Measurements from ENCODE around the gene PRF1.
"Not testable (repeated sequence)": the region's sequence is repeated elsewhere in the genome, so short reads cannot be mapped to it uniquely, and the experiment has no call there.

PRF1 gene

GRCh38 chr10:70614364-70614763 is 11.8 kb upstream of the PRF1 start:
- not testable (repeated sequence) for H3K4me1 ChIP-seq (ENCODE audit: insufficient read depth, low read length); H3K4me3 ChIP-seq (ENCODE audit: low read length); H3K27me3 ChIP-seq (ENCODE audit: insufficient read depth, low read length); H3K9me3 ChIP-seq (ENCODE audit: low read length); H2AFZ ChIP-seq (ENCODE audit: low read depth, low read length); H3K36me3 ChIP-seq (ENCODE audit: insufficient read depth, low read length)

- Histone ChIP-seq H3K4me1 (ENCODE audit: insufficient read depth, low read length) (no peaks in the 10 kb centered on the region), H2AFZ (ENCODE audit: low read depth, low read length) (no peak overlapping the region), H3K4me3 (ENCODE audit: low read length) (no peak overlapping the region), H3K36me3 (ENCODE audit: insufficient read depth, low read length) (no peaks in the 10 kb centered on the region), H3K27me3 (ENCODE audit: insufficient read depth, low read length) (no peaks in the 10 kb centered on the region), H3K9me3 (ENCODE audit: low read length) (no peaks in the 10 kb centered on the region)
Observed at GRCh38 chr10:70613941-70614340, 11.4 kb upstream of the PRF1 start.

- H3K4me1 ChIP-seq (ENCODE audit: insufficient read depth, low read length), result no peaks in the 10 kb centered on the region
- H3K4me3 ChIP-seq (ENCODE audit: low read length), result no peak overlapping the region
- no peaks in the 10 kb centered on the region for H3K27me3 ChIP-seq (ENCODE audit: insufficient read depth, low read length)
- no peaks in the 10 kb centered on the region for H3K36me3 ChIP-seq (ENCODE audit: insufficient read depth, low read length)
- no peak overlapping the region for H2AFZ ChIP-seq (ENCODE audit: low read depth, low read length)
- H3K9me3 ChIP-seq (ENCODE audit: low read length), result no peaks in the 10 kb centered on the region
Observed at GRCh38 chr10:70607936-70608335, 5.4 kb upstream of the PRF1 start.

DNA sequence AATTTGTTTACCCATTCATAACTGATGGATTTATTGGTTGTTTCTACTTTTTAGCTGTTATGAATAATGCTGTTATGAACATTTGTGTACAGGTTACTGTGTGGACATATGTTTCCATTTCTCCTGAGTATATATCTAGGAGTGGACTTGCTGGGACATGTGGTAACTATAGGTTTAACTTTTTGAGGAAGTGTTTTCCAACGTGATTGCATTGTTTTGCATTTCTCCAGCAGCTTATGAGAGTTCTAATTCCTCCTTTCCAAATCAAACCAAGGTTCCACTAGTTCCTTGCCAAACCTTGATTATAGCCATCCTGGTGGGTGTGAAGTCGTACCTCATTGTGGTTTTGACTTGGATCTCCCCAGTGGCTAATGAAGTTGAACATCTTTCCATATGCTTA is 2.6 kb upstream of the PRF1 start:
- H3K36me3 ChIP-seq (ENCODE audit: insufficient read depth, low read length), result no peaks in the 10 kb centered on the region
- H2AFZ ChIP-seq (ENCODE audit: low read depth, low read length), result no peak overlapping the region
- H3K9me3 ChIP-seq (ENCODE audit: low read length), result no peaks in the 10 kb centered on the region
- H3K27me3 ChIP-seq (ENCODE audit: insufficient read depth, low read length), result no peaks in the 10 kb centered on the region
- no peak overlapping the region for H3K4me3 ChIP-seq (ENCODE audit: low read length)
- H3K4me1 ChIP-seq (ENCODE audit: insufficient read depth, low read length), result no peaks in the 10 kb centered on the region

DNA sequence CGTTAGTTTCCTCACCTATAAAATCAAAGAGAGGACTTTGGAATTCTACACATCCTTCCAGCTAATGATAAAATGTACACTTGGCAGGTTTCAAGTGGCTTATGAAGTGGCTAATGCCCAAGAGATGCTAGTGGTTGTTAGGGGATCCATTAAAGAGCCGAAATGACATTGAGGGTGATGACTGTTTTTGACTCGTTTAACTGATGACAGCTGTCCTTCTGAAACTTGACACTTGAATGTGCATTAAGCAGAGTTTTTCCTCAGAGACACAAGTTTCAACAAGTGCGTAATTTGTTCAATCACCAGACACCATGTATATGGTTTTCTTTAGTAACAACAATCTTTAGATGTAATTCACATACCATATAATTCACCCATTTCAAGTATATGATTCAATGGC is 1.6 kb upstream of the PRF1 start:
- H3K27me3 ChIP-seq (ENCODE audit: insufficient read depth, low read length), result no peaks in the 10 kb centered on the region
- no peak overlapping the region for H3K4me3 ChIP-seq (ENCODE audit: low read length)

DNA sequence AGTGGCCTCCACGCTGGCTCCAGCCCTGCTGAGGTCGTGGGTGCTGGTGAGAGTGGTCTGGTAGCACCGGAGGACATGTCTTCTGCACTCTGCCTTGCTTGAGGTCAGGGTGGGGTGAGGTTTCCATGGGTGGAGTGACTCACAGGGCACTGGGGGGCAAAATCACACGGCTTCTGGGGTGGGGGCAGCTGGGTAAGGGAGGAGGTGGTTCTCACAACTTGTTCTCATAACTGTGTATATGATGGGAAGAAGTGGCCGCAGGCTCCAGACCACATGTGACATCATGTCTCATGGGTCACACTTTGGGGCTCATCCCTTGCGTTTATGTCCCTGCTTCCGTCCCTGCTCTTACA is 884 bp upstream of the PRF1 start:
- no peak overlapping the region for H3K4me3 ChIP-seq (ENCODE audit: low read length)
- no peaks in the 10 kb centered on the region for H3K36me3 ChIP-seq (ENCODE audit: insufficient read depth, low read length)
- no peaks in the 10 kb centered on the region for H3K4me1 ChIP-seq (ENCODE audit: insufficient read depth, low read length)
- no peaks in the 10 kb centered on the region for H3K27me3 ChIP-seq (ENCODE audit: insufficient read depth, low read length)
- no peaks in the 10 kb centered on the region for H3K9me3 ChIP-seq (ENCODE audit: low read length)
- no peak overlapping the region for H2AFZ ChIP-seq (ENCODE audit: low read depth, low read length)

More for the DNA sequence above, 1.6 kb upstream of the PRF1 start:
- no peaks in the 10 kb centered on the region for H3K36me3 ChIP-seq (ENCODE audit: insufficient read depth, low read length)
- no peaks in the 10 kb centered on the region for H3K9me3 ChIP-seq (ENCODE audit: low read length)
- no peaks in the 10 kb centered on the region for H3K4me1 ChIP-seq (ENCODE audit: insufficient read depth, low read length)
- H2AFZ ChIP-seq (ENCODE audit: low read depth, low read length), result no peak overlapping the region

GRCh38 chr10:70601746-70602145 is 795 bp downstream of the PRF1 start:
- Histone ChIP-seq H3K36me3 (ENCODE audit: insufficient read depth, low read length) (no peaks in the 10 kb centered on the region), H3K9me3 (ENCODE audit: low read length) (no peaks in the 10 kb centered on the region), H3K4me1 (ENCODE audit: insufficient read depth, low read length) (no peaks in the 10 kb centered on the region), H2AFZ (ENCODE audit: low read depth, low read length) (no peak overlapping the region), H3K4me3 (ENCODE audit: low read length) (no peak overlapping the region), H3K27me3 (ENCODE audit: insufficient read depth, low read length) (no peaks in the 10 kb centered on the region)

DNA sequence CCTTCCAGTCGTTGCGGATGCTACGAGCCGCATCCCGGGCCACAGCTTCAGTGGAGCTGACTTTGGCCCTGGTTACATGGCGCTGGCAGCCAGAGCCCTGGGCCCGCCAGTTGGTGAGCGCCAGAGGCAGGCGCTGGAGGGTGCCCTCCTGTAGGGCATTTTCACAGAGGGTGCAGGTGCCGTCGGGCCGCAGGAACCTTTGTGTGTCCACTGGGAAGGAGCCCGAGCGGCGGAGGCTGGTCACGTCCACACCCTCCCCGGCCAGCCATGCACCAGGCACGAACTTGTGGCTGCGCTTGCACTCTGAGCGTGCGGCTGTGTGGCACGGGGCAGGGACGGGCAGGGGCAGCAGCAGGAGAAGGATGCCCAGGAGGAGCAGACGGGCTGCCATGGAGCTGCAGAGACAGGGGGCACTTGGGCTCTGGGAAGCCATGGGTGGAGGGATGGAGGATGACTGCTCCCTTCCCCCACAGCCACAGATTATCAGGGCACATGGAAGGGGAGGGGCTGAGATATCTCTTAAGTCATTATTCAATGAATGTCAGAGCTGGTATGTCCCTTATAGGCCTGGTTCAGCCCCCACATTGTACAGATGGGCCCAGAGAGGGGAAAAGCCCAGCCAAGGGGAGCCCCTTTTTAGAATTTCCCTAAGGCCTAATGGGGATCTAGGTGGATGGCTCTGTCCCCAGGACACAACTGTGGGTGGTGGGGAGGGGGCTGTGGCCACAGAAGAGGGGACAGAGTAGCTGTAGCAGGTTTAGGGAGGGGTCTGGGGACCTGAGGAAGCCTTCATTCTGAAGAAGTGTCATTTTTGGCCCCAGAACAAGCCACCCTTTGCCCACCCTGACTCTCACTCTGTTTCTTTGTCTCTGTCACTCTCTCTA is 1.8 kb downstream of the PRF1 start:
- H3K9me3 ChIP-seq (ENCODE audit: low read length), result no peaks in the 10 kb centered on the region

DNA sequence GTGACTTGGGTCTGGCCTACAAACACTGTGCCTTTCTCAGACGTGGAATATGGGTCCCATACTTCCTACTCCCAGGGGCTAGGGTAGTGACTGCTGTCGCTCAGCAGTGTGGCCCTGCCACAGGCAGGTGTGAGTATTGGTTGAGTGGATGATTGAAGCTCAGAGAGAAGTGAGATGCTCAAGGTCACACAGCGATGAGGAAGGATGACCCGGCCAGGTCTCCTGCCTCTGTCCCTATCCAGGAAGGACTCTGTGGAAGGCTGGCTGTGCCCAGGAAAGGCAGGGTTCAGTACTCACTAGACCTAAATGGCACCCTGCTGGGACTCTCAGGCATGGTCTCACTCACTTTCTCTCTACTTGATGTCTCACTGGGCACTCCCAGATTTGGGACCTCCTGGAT is 2.8 kb downstream of the PRF1 start:
- no peaks in the 10 kb centered on the region for H3K36me3 ChIP-seq (ENCODE audit: insufficient read depth, low read length)
- H3K4me1 ChIP-seq (ENCODE audit: insufficient read depth, low read length), result no peaks in the 10 kb centered on the region
- H3K9me3 ChIP-seq (ENCODE audit: low read length), result no peaks in the 10 kb centered on the region
- H2AFZ ChIP-seq (ENCODE audit: low read depth, low read length), result no peak overlapping the region
- H3K4me3 ChIP-seq (ENCODE audit: low read length), result no peak overlapping the region
- peaks cover 2% of the 10 kb centered on the region for H3K27me3 ChIP-seq (ENCODE audit: insufficient read depth, low read length)

More for the DNA sequence above, 1.8 kb downstream of the PRF1 start:
- Histone ChIP-seq H3K27me3 (ENCODE audit: insufficient read depth, low read length) (no peaks in the 10 kb centered on the region), H2AFZ (ENCODE audit: low read depth, low read length) (no peak overlapping the region), H3K4me1 (ENCODE audit: insufficient read depth, low read length) (no peaks in the 10 kb centered on the region), H3K4me3 (ENCODE audit: low read length) (no peak overlapping the region), H3K36me3 (ENCODE audit: insufficient read depth, low read length) (no peaks in the 10 kb centered on the region)

DNA sequence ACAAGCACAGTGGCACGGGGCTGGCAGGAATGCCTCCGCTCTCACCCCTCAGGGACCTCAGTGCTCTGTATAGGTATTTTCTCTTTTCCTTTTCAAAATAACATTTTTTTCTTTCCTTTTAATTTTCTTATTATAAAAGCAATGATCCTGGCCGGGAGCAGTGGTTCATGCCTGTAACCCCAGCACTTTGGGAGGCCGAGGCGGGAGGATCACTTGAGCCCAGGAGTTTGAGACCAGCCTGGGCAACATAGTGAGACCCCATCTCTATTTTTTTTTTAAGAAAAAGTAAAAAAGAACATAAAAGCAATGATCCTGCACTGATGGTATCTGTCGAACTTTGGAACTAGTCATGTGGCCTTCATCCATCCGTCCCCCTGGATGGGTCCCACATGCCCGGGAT is 3.2 kb downstream of the PRF1 start:
- Histone ChIP-seq H3K4me3 (ENCODE audit: low read length) (no peak overlapping the region), H3K36me3 (ENCODE audit: insufficient read depth, low read length) (no peaks in the 10 kb centered on the region), H3K9me3 (ENCODE audit: low read length) (no peaks in the 10 kb centered on the region), H3K4me1 (ENCODE audit: insufficient read depth, low read length) (no peaks in the 10 kb centered on the region), H3K27me3 (ENCODE audit: insufficient read depth, low read length) (peaks cover 3% of the 10 kb centered on the region), H2AFZ (ENCODE audit: low read depth, low read length) (no peak overlapping the region)

- Histone ChIP-seq H2AFZ (ENCODE audit: low read depth, low read length) (no peak overlapping the region), H3K27me3 (ENCODE audit: insufficient read depth, low read length) (peaks cover 3% of the 10 kb centered on the region), H3K36me3 (ENCODE audit: insufficient read depth, low read length) (no peaks in the 10 kb centered on the region), H3K9me3 (ENCODE audit: low read length) (no peaks in the 10 kb centered on the region), H3K4me1 (ENCODE audit: insufficient read depth, low read length) (no peaks in the 10 kb centered on the region), H3K4me3 (ENCODE audit: low read length) (no peak overlapping the region)
Observed at GRCh38 chr10:70598857-70599295, 3.7 kb downstream of the PRF1 start.

GRCh38 chr10:70597856-70598815 is 4.4 kb downstream of the PRF1 start:
- H3K4me3 ChIP-seq (ENCODE audit: low read length), result no peak overlapping the region
- H3K4me1 ChIP-seq (ENCODE audit: insufficient read depth, low read length), result no peaks in the 10 kb centered on the region
- peaks cover 3% of the 10 kb centered on the region for H3K27me3 ChIP-seq (ENCODE audit: insufficient read depth, low read length)
- no peaks in the 10 kb centered on the region for H3K36me3 ChIP-seq (ENCODE audit: insufficient read depth, low read length)
- no peaks in the 10 kb centered on the region for H3K9me3 ChIP-seq (ENCODE audit: low read length)
- H2AFZ ChIP-seq (ENCODE audit: low read depth, low read length), result no peak overlapping the region

Data from neuron (in vitro differentiated cells).